Natural killer cell (primary cell): ENCODE results near the gene SSRP1. TPM values are rescaled to one million over a fixed set of nuclear protein-coding genes. Genes with fewer than 3 reads are reported as not detected.

Source experiments
- ATAC-seq, 3 donors: fragments of 150-1000 bp in 2 of 3; fragments of 200-7000 bp in 1 of 3; cut with Tn5 transposase; 1 replicate in 1 of 3; 2 replicates in 2 of 3; pipeline ENCODE4 v1.10.0; 2021; ENCODE audit warnings: mild to moderate bottlenecking in 2 of 3, moderate library complexity in 2 of 3
- DNase-seq, 2 donors: peaks; one replicate each; pipeline versions ENCODE4 v3.0.0 to v3.0.0-alpha.2; 2013 to 2021; ENCODE audit warnings: mixed read lengths in 1 of 2
- H3K27ac ChIP-seq: one replicate; pipeline ENCODE4 v1.5.1; 2013; ENCODE audit warnings: mild to moderate bottlenecking, low read length
- H3K27me3 ChIP-seq: one replicate; pipeline ENCODE4 v1.6.1; 2013; ENCODE audit warnings: low read length; ENCODE audit not compliant: control insufficient read depth, insufficient read depth
- H3K36me3 ChIP-seq: one replicate; pipeline ENCODE4 v1.6.1; 2013; ENCODE audit warnings: low read length; ENCODE audit not compliant: control insufficient read depth, insufficient read depth
- H3K4me1 ChIP-seq: one replicate; pipeline ENCODE4 v1.6.1; 2013; ENCODE audit warnings: low read length; ENCODE audit not compliant: control insufficient read depth, insufficient read depth
- H3K4me3 ChIP-seq: one replicate; pipeline ENCODE4 v1.5.1; 2013; ENCODE audit warnings: low read length
- H3K9me3 ChIP-seq: one replicate; pipeline ENCODE4 v1.6.1; 2013; ENCODE audit warnings: low read length; ENCODE audit not compliant: control insufficient read depth, insufficient read depth
- H3K27ac Mint-ChIP-seq, 2 donors: one replicate each; pipeline ENCODE4 v1.8.0; 2022; ENCODE audit warnings: mild to moderate bottlenecking in 2 of 2, mixed read lengths in 2 of 2, moderate library complexity in 1 of 2
- H3K27me3 Mint-ChIP-seq, 2 donors: one replicate each; pipeline ENCODE4 v1.8.0; 2022; ENCODE audit warnings: low read depth in 2 of 2, mixed read lengths in 2 of 2
- H3K36me3 Mint-ChIP-seq: one replicate; pipeline ENCODE4 v1.8.0; 2022; ENCODE audit warnings: mixed read lengths
- H3K4me1 Mint-ChIP-seq, 2 donors: one replicate each; pipeline ENCODE4 v1.8.0; 2022; ENCODE audit warnings: mixed read lengths in 2 of 2
- H3K4me3 Mint-ChIP-seq: one replicate; pipeline ENCODE4 v1.8.0; 2022; ENCODE audit warnings: mild to moderate bottlenecking, moderate library complexity, mixed read lengths
- H3K9me3 Mint-ChIP-seq, 2 donors: one replicate each; pipeline ENCODE4 v1.8.0; 2022; ENCODE audit warnings: mixed read lengths in 2 of 2
- CTCF ChIP-seq: fragments of 200-600 bp; IDR thresholded peaks from one replicate; pipeline ENCODE4 v1.8.0; 2022; ENCODE audit warnings: antibody characterized with exemption
- WGBS: methylation state at CpG from one replicate; pipeline ENCODE4 v1.1.7; 2013; ENCODE audit warnings: missing lambda C conversion rate; ENCODE audit not compliant: insufficient coverage; 5-methylcytosine and 5-hydroxymethylcytosine counted together
- intact Hi-C: fragments of 100-400 bp; cut with micrococcal nuclease; formaldehyde crosslinking; loops from one replicate; pipeline ENCODE4 v1.14.2; 2022
- total RNA-seq, 4 donors: library from RNA; stranded (reverse); fragments of 120-200 nt in 1 of 4; gene quantifications; one replicate each; pipeline versions ENCODE4 v1.2.3 to v1.2.4, GENCODE V29; 2013 to 2022

The SSRP1 gene
- total RNA-seq, 3 donors from 2014 or later (not counting 1 experiment from before 2014, with no cell fraction given) = 45.5 to 50.0 (median 47.1) TPM

- WGBS = 99% methylated on average over 6 of the region's 7 CpGs
- H3K27ac Mint-ChIP-seq = no peak overlapping the region
- H3K9me3 Mint-ChIP-seq = no peaks in the 10 kb centered on the region
- H3K27me3 Mint-ChIP-seq = peaks cover 0 to 6% of the 10 kb centered on the region in 2 donors
- ATAC-seq (no peak), DNase-seq (no peak)
- no peaks in the 10 kb centered on the region for H3K36me3 ChIP-seq
- H3K4me3 Mint-ChIP-seq = no peak overlapping the region
- intact Hi-C loops = no loop called here
- H3K4me1 ChIP-seq = no peaks in the 10 kb centered on the region
- H3K36me3 Mint-ChIP-seq = no peaks in the 10 kb centered on the region
- no peaks in the 10 kb centered on the region for H3K27me3 ChIP-seq
- TF ChIP-seq CTCF = no peak
- no peaks in the 10 kb centered on the region for H3K9me3 ChIP-seq
- no peak overlapping the region for H3K27ac ChIP-seq
- no peak overlapping the region for H3K4me3 ChIP-seq
- H3K4me1 Mint-ChIP-seq = no peaks in the 10 kb centered on the region
Observed at GRCh38 chr11:57370251-57370650, 34.6 kb upstream of the SSRP1 start.

- Mint-ChIP-seq H3K27ac (no peak overlapping the region), H3K36me3 (no peaks in the 10 kb centered on the region), H3K9me3 (no peaks in the 10 kb centered on the region), H3K27me3 (peaks cover 0 to 6% of the 10 kb centered on the region in 2 donors), H3K4me3 (no peak overlapping the region), H3K4me1 (no peaks in the 10 kb centered on the region)
- WGBS = 77% methylated on average over 5 of the region's 5 CpGs
- ATAC-seq (no peak), DNase-seq (no peak)
- TF ChIP-seq CTCF = no peak
- H3K9me3 ChIP-seq = no peaks in the 10 kb centered on the region
- H3K36me3 ChIP-seq = no peaks in the 10 kb centered on the region
- H3K4me3 ChIP-seq = no peak overlapping the region
- no peak overlapping the region for H3K27ac ChIP-seq
- H3K27me3 ChIP-seq = no peaks in the 10 kb centered on the region
- intact Hi-C loops = no loop called here
- H3K4me1 ChIP-seq = no peaks in the 10 kb centered on the region
Observed at GRCh38 chr11:57368845-57369232, 33.1 kb upstream of the SSRP1 start.

- no peak overlapping the region for H3K4me3 ChIP-seq
- no peak overlapping the region for H3K27ac ChIP-seq
- H3K36me3 ChIP-seq = no peaks in the 10 kb centered on the region
- Mint-ChIP-seq H3K27ac (no peak overlapping the region), H3K27me3 (peaks cover 0 to 6% of the 10 kb centered on the region in 2 donors), H3K9me3 (no peaks in the 10 kb centered on the region), H3K4me3 (no peak overlapping the region), H3K4me1 (no peaks in the 10 kb centered on the region), H3K36me3 (no peaks in the 10 kb centered on the region)
- 63% methylated on average over 18 of the region's 19 CpGs for WGBS
- H3K4me1 ChIP-seq = no peaks in the 10 kb centered on the region
- intact Hi-C loops = no loop called here
- TF ChIP-seq CTCF = no peak
- H3K9me3 ChIP-seq = no peaks in the 10 kb centered on the region
- no peak for ATAC-seq
- no peaks in the 10 kb centered on the region for H3K27me3 ChIP-seq
- no peak for DNase-seq
Observed at GRCh38 chr11:57368106-57368844, 32.6 kb upstream of the SSRP1 start.
